ENCODE data around the gene ADAMTS10.
A peak's percentile ranks its signal among the peaks of the same experiment; 100 is the strongest.
"Not testable (repeated sequence)": the region's sequence is repeated elsewhere in the genome, so short reads cannot be mapped to it uniquely, and the experiment has no call there.

ADAMTS10 gene

GRCh38 chr19:8558325-8558724, 52.2 kb downstream of the ADAMTS10 start:
- DNase-seq (ENCODE audit: low spot score) = no peak

- no peak for DNase-seq (ENCODE audit: low spot score)
Observed at GRCh38 chr19:8557642-8558238, 52.8 kb downstream of the ADAMTS10 start.

- DNase-seq (ENCODE audit: low spot score) = not testable (repeated sequence)
Observed at GRCh38 chr19:8553729-8554128, 56.8 kb downstream of the ADAMTS10 start.

- peak; percentile 89 for DNase-seq (ENCODE audit: low spot score)
Observed at GRCh38 chr19:8552810-8553209, 57.7 kb downstream of the ADAMTS10 start.

GRCh38 chr19:8550070-8550469, 60.4 kb downstream of the ADAMTS10 start:
- no peak for DNase-seq (ENCODE audit: low spot score)

- no peak for DNase-seq (ENCODE audit: low spot score)
Observed at GRCh38 chr19:8545743-8546142, 64.8 kb downstream of the ADAMTS10 start.

GRCh38 chr19:8544168-8544567, 66.3 kb downstream of the ADAMTS10 start:
- DNase-seq (ENCODE audit: low spot score) = no peak

GRCh38 chr19:8539621-8540149, 70.8 kb downstream of the ADAMTS10 start:
- DNase-seq (ENCODE audit: low spot score) = no peak

- no peak for DNase-seq (ENCODE audit: low spot score)
Observed at GRCh38 chr19:8537099-8537498, 73.4 kb downstream of the ADAMTS10 start.

DNA sequence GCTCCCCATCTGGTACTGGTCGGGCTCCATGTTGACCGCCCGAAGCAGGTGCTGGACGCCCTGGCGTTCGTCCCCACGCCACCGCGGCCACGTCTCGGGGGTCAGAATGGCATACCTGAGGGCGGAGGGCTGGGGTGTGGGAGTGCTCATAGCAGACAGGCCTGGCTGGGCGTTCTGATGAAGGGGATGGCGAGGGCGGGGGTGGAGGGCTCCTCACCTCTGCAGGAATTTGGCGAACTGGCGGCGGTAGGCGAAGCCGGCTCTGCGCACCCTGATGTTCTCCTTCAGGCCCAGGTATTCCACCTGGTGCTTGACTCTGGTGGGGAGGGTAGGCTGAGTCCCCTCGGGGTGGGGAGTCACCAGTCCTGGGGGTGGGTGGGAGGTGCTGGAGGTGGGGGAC, 74.2 kb downstream of the ADAMTS10 start:
- DNase-seq (ENCODE audit: low spot score) = no peak

DNA sequence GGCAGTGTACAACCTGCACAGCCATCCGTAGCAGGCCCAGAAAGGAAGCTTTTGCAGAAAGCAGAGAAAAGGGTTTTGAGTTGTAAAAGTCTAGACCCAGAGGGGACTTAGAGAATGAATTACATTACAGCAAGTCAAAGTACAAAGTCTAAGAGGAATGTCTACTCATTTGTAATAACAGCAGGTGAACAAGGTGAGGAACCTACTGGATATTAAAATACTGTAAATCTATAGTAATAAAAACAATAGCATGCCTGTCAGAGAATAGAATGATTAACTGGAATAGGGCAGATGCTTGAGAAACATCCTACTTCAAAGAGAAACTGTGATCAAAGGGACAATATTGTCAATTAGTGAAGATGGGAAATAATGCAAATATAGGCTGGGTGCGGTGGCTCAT, 78.3 kb downstream of the ADAMTS10 start:
- DNase-seq (ENCODE audit: low spot score) = no peak

GRCh38 chr19:8531470-8531869, 79.0 kb downstream of the ADAMTS10 start:
- DNase-seq (ENCODE audit: low spot score) = no peak

All from iPS-NIHi11 (cell line).